Esophagus squamous epithelium (tissue), 5 donors: ENCODE measurements around the gene ZNF548. TPM values are rescaled to one million over a fixed set of nuclear protein-coding genes. Genes with fewer than 3 reads are reported as not detected.

Source experiments
- DNase-seq: peaks from one replicate; lab custom pipeline; 2025; lab: John Stamatoyannopoulos, UW
- H3K27ac ChIP-seq, 4 donors: fragments of 200-600 bp; sonication (generic); one replicate each; pipeline ENCODE4 v1.5.1; 2016 to 2019; ENCODE audit warnings: mild to moderate bottlenecking in 1 of 4
- H3K27me3 ChIP-seq, 4 donors: fragments of 200-600 bp; sonication (generic); 1 replicate in 3 of 4; 2 replicates in 1 of 4; pipeline versions ENCODE4 v1.5.1 to v1.6.0; 2017 to 2021; ENCODE audit warnings: antibody characterized with exemption in 1 of 4
- H3K36me3 ChIP-seq, 3 donors: fragments of 200-600 bp; sonication (generic); one replicate each; pipeline ENCODE4 v1.5.1; 2016 to 2019
- H3K4me1 ChIP-seq, 3 donors: fragments of 200-600 bp; sonication (generic); one replicate each; pipeline ENCODE4 v1.5.1; 2017 to 2019
- H3K4me3 ChIP-seq, 4 donors: fragments of 200-600 bp; sonication (generic); 1 replicate in 3 of 4; 2 replicates in 1 of 4; pipeline ENCODE4 v1.5.1; 2016 to 2019; ENCODE audit warnings: mild to moderate bottlenecking in 2 of 4, moderate library complexity in 1 of 4
- H3K9me3 ChIP-seq, 3 donors: fragments of 200-600 bp; sonication (generic); one replicate each; pipeline ENCODE4 v1.5.1; 2016 to 2019
- CTCF ChIP-seq, 6 experiments: fragments of 450-650 bp in 4 of 6; fragments of 200-600 bp in 2 of 6; sonication (generic) in 2 of 6; IDR thresholded peaks; one replicate each; pipeline ENCODE4 v1.5.1; 2016 to 2019; ENCODE audit warnings: antibody characterized with exemption in 6 of 6, mild to moderate bottlenecking in 4 of 6, moderate library complexity in 4 of 6
- POLR2A ChIP-seq, 4 donors: fragments of 450-650 bp; IDR thresholded peaks; one replicate each; pipeline ENCODE4 v1.6.1; 2017; ENCODE audit warnings: antibody characterized with exemption in 4 of 4, mild to moderate bottlenecking in 4 of 4, moderate library complexity in 3 of 4
- WGBS, 2 donors: methylation state at CpG; one replicate each; pipeline ENCODE4 v1.1.5; 2018; 5-methylcytosine and 5-hydroxymethylcytosine counted together
- intact Hi-C: fragments of 100-400 bp; cut with DNase I; formaldehyde crosslinking; loops from one replicate; pipeline ENCODE4 v1.15.0; 2022
- total RNA-seq, 4 donors: library from RNA; depleted of rRNA; stranded (reverse); fragments of >200 nt; gene quantifications; one replicate each; pipeline ENCODE4 v1.1.0, GENCODE V29; 2016
- donor health status: DM: yes; HTN: yes; CAD: no.

Gene ZNF548
- total RNA-seq, 4 donors from 2014 or later: 7.7 to 26.9 (median 11.2) TPM

GRCh38 chr19:57435062-57435978 lies 45.7 kb downstream of the ZNF548 start, which contains the start of gene ZNF749:
ZNF749 (plus strand) TSS chr19:57435325; CDS start chr19:57435579, 254 bp downstream.
- Histone ChIP-seq H3K27me3 (no peaks in the 10 kb centered on the region), H3K36me3 (peaks cover 3 to 26% (median 6%) of the 10 kb centered on the region in 3 donors), H3K4me1 (peaks cover 5 to 27% (median 16%) of the 10 kb centered on the region in 3 donors), H3K4me3 (peak within 1 kb of the TSS; percentile 69 to 89 (median 76)), H3K9me3 (peaks cover 0 to 22% (median 0%) of the 10 kb centered on the region in 3 donors), H3K27ac (peak within 1 kb of the TSS; percentile 61 to 88 (median 83))
- DNase-seq: peak; percentile 97
- no peak for TF ChIP-seq POLR2A (IDR thresholded peaks at IDR 0.05)
- no peak for TF ChIP-seq CTCF (IDR thresholded peaks at IDR 0.05)
- intact Hi-C loops: no loop called here
- 0 to 1% methylated on average over 12 to 21 of the region's 61 CpGs for WGBS, 2 donors

GRCh38 chr19:57436417-57436816 lies 46.8 kb downstream of the ZNF548 start:
- WGBS, 2 donors: 63 to 80% methylated on average over 1 of the region's 1 CpG
- Histone ChIP-seq H3K27ac (peak overlapping the region in 1 of 4 donors; percentile 88), H3K27me3 (no peaks in the 10 kb centered on the region), H3K4me3 (peak overlapping the region in 2 of 4 donors; percentile 74 to 89), H3K36me3 (peaks cover 3 to 30% (median 6%) of the 10 kb centered on the region in 3 donors), H3K4me1 (peaks cover 5 to 27% (median 16%) of the 10 kb centered on the region in 3 donors), H3K9me3 (peaks cover 0 to 32% (median 0%) of the 10 kb centered on the region in 3 donors)
- TF ChIP-seq CTCF (IDR thresholded peaks at IDR 0.05): no peak
- TF ChIP-seq POLR2A (IDR thresholded peaks at IDR 0.05): no peak
- intact Hi-C loops: no loop called here
- DNase-seq: no peak

GRCh38 chr19:57437931-57438330 lies 48.3 kb downstream of the ZNF548 start:
- Histone ChIP-seq H3K9me3 (peaks cover 0 to 47% (median 8%) of the 10 kb centered on the region in 3 donors), H3K4me3 (no peak overlapping the region), H3K27me3 (no peaks in the 10 kb centered on the region), H3K27ac (no peak overlapping the region), H3K36me3 (peaks cover 4 to 44% (median 6%) of the 10 kb centered on the region in 3 donors), H3K4me1 (peaks cover 5 to 27% (median 16%) of the 10 kb centered on the region in 3 donors)
- WGBS, 2 donors: 80 to 94% methylated on average over 4 of the region's 4 CpGs
- intact Hi-C loops: no loop called here
- no peak for DNase-seq
- TF ChIP-seq POLR2A (IDR thresholded peaks at IDR 0.05) (no peak), CTCF (IDR thresholded peaks at IDR 0.05) (no peak)

- Histone ChIP-seq H3K4me1 (peaks cover 5 to 27% (median 16%) of the 10 kb centered on the region in 3 donors), H3K27me3 (no peaks in the 10 kb centered on the region), H3K9me3 (peaks cover 6 to 57% (median 17%) of the 10 kb centered on the region in 3 donors), H3K36me3 (peaks cover 6 to 54% (median 12%) of the 10 kb centered on the region in 3 donors), H3K27ac (no peak overlapping the region), H3K4me3 (no peak overlapping the region)
- whole genome bisulfite sequencing, 2 donors: 80 to 93% methylated on average over 9 of the region's 9 CpGs
- intact Hi-C loops: no loop called here
- TF ChIP-seq CTCF (IDR thresholded peaks at IDR 0.05) (no peak), POLR2A (IDR thresholded peaks at IDR 0.05) (no peak)
- DNase-seq: no peak
Observed at GRCh38 chr19:57438925-57439324, 49.3 kb downstream of the ZNF548 start.
